Peyer's patch (tissue), 4 donors: ENCODE measurements around the gene TRIP4. TPM values are rescaled to one million over a fixed set of nuclear protein-coding genes. Genes with fewer than 3 reads are reported as not detected.
A peak's percentile ranks its signal among the peaks of the same experiment; 100 is the strongest.

ENCODE experiments used
- DNase-seq, 3 donors: peaks; one replicate each; pipeline ENCODE4 v3.0.0-alpha.2; 2017 to 2019
- H3K27ac ChIP-seq, 4 donors: fragments of 200-600 bp; sonication (generic); one replicate each; pipeline ENCODE4 v1.5.1; 2016 to 2019
- H3K27me3 ChIP-seq, 2 donors: fragments of 200-600 bp; sonication (generic); one replicate each; pipeline ENCODE4 v1.5.1; 2019
- H3K36me3 ChIP-seq, 3 donors: fragments of 200-600 bp; sonication (generic); one replicate each; pipeline ENCODE4 v1.5.1; 2016 to 2019
- H3K4me1 ChIP-seq, 4 donors: fragments of 200-600 bp; sonication (generic); one replicate each; pipeline ENCODE4 v1.5.1; 2016 to 2019
- H3K4me3 ChIP-seq, 4 donors: fragments of 200-600 bp; sonication (generic); 1 replicate in 3 of 4; 2 replicates in 1 of 4; pipeline ENCODE4 v1.5.1; 2016 to 2019; ENCODE audit warnings: mild to moderate bottlenecking in 1 of 4
- H3K9me3 ChIP-seq, 4 donors: fragments of 200-600 bp; sonication (generic); one replicate each; pipeline ENCODE4 v1.5.1; 2016 to 2019; ENCODE audit warnings: mild to moderate bottlenecking in 1 of 4
- POLR2A ChIP-seq, 2 donors: fragments of 450-650 bp; IDR thresholded peaks; one replicate each; pipeline ENCODE4 v1.5.1; 2017; ENCODE audit warnings: antibody characterized with exemption in 2 of 2, mild to moderate bottlenecking in 2 of 2, moderate library complexity in 2 of 2
- total RNA-seq, 4 donors: library from RNA; depleted of rRNA; stranded (reverse); fragments of >200 nt; gene quantifications; one replicate each; pipeline ENCODE4 v1.1.0, GENCODE V29; 2016
- TF ChIP-seq, protein P1 (sequence below), 6 experiments: fragments of 450-650 bp in 4 of 6; fragments of 200-600 bp in 2 of 6; sonication (generic) in 1 of 6; IDR thresholded peaks; one replicate each; pipeline ENCODE4 v1.5.1; 2017 to 2019; ENCODE audit warnings: antibody characterized with exemption in 6 of 6, mild to moderate bottlenecking in 3 of 6, moderate library complexity in 1 of 6

TRIP4 gene
- total RNA-seq, 4 donors from 2014 or later, result 18.9 to 61.9 (median 19.9) TPM

DNA sequence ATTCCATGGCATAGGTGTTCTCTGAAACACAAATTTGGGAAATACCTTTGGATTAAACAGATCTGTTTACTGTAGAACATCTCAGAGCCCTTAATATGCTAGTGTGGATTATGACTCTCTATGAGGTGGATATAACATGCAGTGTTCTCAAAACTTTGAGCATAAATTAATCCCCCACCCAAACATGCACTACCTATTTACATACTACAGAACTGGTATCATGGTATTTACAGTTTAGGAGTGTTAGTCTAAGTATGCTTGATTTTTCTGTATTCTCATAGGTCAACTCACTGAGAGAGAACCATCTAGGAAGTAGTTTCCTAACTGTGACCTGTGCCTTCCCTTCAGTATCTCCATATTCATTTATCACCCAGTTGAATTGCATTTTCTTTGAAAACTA, 41.8 kb downstream of the TRIP4 start:
- no peaks in the 10 kb centered on the region for H3K9me3 ChIP-seq
- H3K36me3 ChIP-seq, result peaks cover 0 to 46% (median 0%) of the 10 kb centered on the region in 3 donors
- DNase-seq, result no peak
- H3K27me3 ChIP-seq, result no peaks in the 10 kb centered on the region
- no peak overlapping the region for H3K4me3 ChIP-seq
- no peak for TF ChIP-seq POLR2A (IDR thresholded peaks at IDR 0.05)
- TF ChIP-seq, protein P1, sequence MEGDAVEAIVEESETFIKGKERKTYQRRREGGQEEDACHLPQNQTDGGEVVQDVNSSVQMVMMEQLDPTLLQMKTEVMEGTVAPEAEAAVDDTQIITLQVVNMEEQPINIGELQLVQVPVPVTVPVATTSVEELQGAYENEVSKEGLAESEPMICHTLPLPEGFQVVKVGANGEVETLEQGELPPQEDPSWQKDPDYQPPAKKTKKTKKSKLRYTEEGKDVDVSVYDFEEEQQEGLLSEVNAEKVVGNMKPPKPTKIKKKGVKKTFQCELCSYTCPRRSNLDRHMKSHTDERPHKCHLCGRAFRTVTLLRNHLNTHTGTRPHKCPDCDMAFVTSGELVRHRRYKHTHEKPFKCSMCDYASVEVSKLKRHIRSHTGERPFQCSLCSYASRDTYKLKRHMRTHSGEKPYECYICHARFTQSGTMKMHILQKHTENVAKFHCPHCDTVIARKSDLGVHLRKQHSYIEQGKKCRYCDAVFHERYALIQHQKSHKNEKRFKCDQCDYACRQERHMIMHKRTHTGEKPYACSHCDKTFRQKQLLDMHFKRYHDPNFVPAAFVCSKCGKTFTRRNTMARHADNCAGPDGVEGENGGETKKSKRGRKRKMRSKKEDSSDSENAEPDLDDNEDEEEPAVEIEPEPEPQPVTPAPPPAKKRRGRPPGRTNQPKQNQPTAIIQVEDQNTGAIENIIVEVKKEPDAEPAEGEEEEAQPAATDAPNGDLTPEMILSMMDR (IDR thresholded peaks at IDR 0.05), result no peak
- peaks cover 0 to 6% (median 0%) of the 10 kb centered on the region in 4 donors for H3K4me1 ChIP-seq
- peak overlapping the region in 3 of 4 donors; percentile 10 to 50 (median 35) for H3K27ac ChIP-seq

DNA sequence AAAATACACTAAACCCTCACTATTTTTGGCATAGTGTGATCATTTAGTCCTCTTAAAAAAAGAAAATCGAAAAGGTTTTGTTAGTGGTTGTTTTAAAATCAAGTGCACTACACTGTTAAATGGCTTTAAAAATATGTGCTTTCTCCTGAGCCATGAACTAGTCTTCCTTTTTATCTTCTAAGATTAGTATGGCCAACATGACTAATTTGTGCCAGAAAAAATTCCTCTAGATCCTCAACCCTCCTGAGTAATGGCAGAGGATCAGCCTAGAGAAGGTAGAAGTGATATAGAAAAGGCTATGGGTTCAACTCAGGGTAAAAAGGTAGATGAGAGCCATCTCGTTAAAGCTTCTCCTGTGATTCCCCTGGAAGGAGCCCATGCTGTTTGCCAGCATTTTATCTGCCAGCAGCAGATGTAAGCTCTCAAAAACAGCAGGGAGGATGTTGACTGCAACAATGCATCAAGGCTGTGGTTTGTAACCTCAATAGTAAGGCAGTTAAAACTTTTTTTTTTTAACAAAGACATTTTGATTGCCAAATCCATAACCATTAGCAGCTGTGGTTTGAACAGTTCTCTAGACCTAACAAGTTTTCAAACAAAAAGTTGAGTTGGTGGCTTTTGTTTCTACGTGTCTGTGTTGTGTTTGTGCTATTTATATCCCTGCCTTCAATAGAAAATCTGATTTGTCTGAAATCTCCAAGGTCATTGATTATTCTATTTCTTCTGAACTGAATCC, 42.5 kb downstream of the TRIP4 start:
- no peak for TF ChIP-seq POLR2A (IDR thresholded peaks at IDR 0.05)
- TF ChIP-seq, protein P1 (IDR thresholded peaks at IDR 0.05), result no peak
- peaks cover 0 to 6% (median 0%) of the 10 kb centered on the region in 4 donors for H3K4me1 ChIP-seq
- H3K4me3 ChIP-seq, result no peak overlapping the region
- peak overlapping the region in 3 of 4 donors; percentile 34 to 50 (median 35) for H3K27ac ChIP-seq
- peak in 2 of 3 donors; percentile 23 to 62 for DNase-seq
- no peaks in the 10 kb centered on the region for H3K27me3 ChIP-seq
- H3K36me3 ChIP-seq, result peaks cover 0 to 41% (median 0%) of the 10 kb centered on the region in 3 donors
- H3K9me3 ChIP-seq, result no peaks in the 10 kb centered on the region

DNA sequence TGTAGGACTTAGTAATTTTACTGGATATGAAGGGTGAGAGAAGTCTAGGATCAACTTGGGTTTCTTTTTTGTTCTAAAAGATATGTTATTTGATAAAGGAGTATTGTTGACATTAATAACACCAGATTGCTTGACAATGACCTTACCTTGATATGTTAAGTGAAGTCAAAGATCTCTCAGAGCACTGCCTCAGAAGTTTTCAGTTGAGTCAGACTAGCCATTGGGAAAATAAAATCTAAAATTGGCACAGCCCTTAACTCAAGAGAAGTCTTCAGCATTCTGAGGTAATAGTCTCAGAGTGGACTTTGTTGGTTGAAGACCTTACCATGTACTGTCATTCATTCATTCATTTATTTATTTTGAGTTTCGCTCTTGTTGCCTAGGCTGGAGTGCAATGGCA, 50.3 kb downstream of the TRIP4 start:
- Histone ChIP-seq H3K4me3 (no peak overlapping the region), H3K36me3 (no peaks in the 10 kb centered on the region), H3K27ac (no peak overlapping the region), H3K9me3 (no peaks in the 10 kb centered on the region), H3K27me3 (no peaks in the 10 kb centered on the region), H3K4me1 (no peaks in the 10 kb centered on the region)
- no peak for TF ChIP-seq POLR2A (IDR thresholded peaks at IDR 0.05)
- TF ChIP-seq, protein P1 (IDR thresholded peaks at IDR 0.05), result no peak
- DNase-seq, result no peak

DNA sequence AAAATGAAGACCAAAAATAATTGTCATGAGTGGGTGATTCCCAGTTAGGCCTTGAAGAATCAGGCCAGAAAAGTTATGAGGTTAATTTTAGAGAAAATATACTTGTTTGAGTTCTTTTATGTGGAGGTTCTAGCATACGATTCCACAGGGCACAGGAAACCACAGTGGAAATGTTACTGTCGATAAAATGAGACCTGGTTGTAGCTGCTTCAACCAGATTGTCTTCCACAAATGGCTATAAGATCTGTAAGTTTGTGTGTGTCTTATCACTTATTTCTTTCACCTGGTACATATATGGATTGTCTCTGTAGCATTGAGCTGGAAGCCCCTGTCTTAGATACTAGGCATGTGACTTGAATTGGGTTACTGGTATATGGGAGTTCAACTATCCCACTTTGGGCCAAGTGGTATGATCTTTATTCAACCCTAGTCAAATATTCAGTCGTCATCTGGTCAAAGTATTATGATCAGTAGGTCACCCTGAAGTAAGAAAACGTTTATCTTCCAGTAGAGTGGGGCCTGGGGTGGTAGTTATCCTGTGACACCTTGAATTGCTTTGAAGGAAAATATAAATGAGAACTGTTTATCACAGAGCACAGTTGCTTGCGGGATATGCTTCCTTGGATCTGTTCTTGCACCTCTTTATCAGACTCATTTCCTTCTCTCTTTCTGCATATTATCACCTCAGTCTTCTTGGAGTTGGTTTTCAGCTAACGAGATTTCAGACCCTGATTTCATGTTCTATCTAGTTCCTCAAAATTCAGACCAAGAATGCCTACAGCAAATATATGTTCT, 51.2 kb downstream of the TRIP4 start:
- H3K27ac ChIP-seq, result no peak overlapping the region
- H3K4me1 ChIP-seq, result peaks cover 0 to 4% (median 0%) of the 10 kb centered on the region in 4 donors
- H3K36me3 ChIP-seq, result no peaks in the 10 kb centered on the region
- no peaks in the 10 kb centered on the region for H3K9me3 ChIP-seq
- no peak for DNase-seq
- H3K4me3 ChIP-seq, result no peak overlapping the region
- TF ChIP-seq, protein P1 (IDR thresholded peaks at IDR 0.05), result no peak
- TF ChIP-seq POLR2A (IDR thresholded peaks at IDR 0.05), result no peak
- no peaks in the 10 kb centered on the region for H3K27me3 ChIP-seq

DNA sequence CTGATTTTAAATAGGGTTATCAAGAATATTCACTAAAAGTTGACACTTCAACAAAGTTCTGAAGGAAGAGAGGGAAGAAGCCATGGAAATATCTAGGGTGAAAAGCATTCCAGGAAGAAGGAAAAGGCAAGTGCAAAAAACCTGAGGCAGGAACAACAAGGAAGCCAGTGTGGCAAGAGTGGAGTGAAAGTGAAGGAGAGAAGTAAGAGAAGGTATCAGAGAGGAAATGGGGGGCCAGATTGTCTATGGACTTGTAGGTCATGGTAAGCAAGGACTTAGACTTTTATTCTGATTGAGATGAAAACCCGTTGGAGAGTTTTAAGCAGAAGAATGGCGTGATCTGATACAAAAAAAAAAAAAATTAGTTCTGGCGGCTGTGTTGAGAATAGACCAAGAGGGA, 54.2 kb downstream of the TRIP4 start:
- Histone ChIP-seq H3K36me3 (peaks cover 0 to 14% (median 0%) of the 10 kb centered on the region in 3 donors), H3K27me3 (no peaks in the 10 kb centered on the region), H3K4me1 (peaks cover 0 to 4% (median 0%) of the 10 kb centered on the region in 4 donors), H3K4me3 (no peak overlapping the region), H3K27ac (no peak overlapping the region), H3K9me3 (no peaks in the 10 kb centered on the region)
- no peak for DNase-seq
- no peak for TF ChIP-seq POLR2A (IDR thresholded peaks at IDR 0.05)
- TF ChIP-seq, protein P1 (IDR thresholded peaks at IDR 0.05), result no peak
